GM23338 (cell line): Measurements from ENCODE around the gene REG3G.

Experiments
- EZH2phosphoT487 ChIP-seq: fragments of 200-600 bp; sonication (generic); IDR thresholded peaks from one replicate; pipeline ENCODE4 v1.8.1; 2018; ENCODE audit warnings: antibody characterized with exemption; ENCODE audit not compliant: unreplicated experiment
- TF ChIP-seq, protein P1 (sequence below), 2 experiments: fragments of 200-600 bp in 1 of 2; sonication (generic) in 1 of 2; conservative IDR thresholded peaks; 2 replicates each; pipeline versions ENCODE4 v1.5.1 to v1.6.1; 2016 to 2017; ENCODE audit warnings: antibody characterized with exemption in 2 of 2, low read depth in 2 of 2, mild to moderate bottlenecking in 2 of 2, moderate library complexity in 1 of 2
- TF ChIP-seq, protein P2 (sequence below): IDR thresholded peaks from one replicate; pipeline ENCODE4 v1.6.1; 2018; ENCODE audit warnings: antibody characterized with exemption; ENCODE audit not compliant: unreplicated experiment

DNA sequence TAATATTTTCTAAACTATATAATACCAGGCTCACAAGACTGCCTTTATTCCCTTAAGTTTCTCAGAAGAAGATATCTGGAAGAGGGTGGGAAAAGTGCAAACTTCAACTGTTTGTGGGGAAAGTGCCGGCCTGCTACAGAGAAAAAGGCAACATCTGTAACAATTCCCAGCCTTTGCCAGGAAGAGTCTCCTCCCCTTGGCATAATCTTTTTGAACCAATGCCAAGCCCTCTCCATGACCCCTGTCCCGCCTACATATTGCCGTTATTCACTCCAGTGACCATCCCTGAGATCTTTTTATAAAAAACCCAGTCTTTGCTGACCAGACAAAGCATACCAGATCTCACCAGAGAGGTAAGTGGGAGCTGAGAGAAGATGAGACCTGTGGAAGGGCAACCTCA lies at the start of gene REG3G:
- TF ChIP-seq EZH2phosphoT487 = no peak
- TF ChIP-seq, protein P1, sequence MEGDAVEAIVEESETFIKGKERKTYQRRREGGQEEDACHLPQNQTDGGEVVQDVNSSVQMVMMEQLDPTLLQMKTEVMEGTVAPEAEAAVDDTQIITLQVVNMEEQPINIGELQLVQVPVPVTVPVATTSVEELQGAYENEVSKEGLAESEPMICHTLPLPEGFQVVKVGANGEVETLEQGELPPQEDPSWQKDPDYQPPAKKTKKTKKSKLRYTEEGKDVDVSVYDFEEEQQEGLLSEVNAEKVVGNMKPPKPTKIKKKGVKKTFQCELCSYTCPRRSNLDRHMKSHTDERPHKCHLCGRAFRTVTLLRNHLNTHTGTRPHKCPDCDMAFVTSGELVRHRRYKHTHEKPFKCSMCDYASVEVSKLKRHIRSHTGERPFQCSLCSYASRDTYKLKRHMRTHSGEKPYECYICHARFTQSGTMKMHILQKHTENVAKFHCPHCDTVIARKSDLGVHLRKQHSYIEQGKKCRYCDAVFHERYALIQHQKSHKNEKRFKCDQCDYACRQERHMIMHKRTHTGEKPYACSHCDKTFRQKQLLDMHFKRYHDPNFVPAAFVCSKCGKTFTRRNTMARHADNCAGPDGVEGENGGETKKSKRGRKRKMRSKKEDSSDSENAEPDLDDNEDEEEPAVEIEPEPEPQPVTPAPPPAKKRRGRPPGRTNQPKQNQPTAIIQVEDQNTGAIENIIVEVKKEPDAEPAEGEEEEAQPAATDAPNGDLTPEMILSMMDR (conservative IDR thresholded peaks at IDR 0.05; ENCODE audit: low read depth in 2 of 2) = no peak
- TF ChIP-seq, protein P2, sequence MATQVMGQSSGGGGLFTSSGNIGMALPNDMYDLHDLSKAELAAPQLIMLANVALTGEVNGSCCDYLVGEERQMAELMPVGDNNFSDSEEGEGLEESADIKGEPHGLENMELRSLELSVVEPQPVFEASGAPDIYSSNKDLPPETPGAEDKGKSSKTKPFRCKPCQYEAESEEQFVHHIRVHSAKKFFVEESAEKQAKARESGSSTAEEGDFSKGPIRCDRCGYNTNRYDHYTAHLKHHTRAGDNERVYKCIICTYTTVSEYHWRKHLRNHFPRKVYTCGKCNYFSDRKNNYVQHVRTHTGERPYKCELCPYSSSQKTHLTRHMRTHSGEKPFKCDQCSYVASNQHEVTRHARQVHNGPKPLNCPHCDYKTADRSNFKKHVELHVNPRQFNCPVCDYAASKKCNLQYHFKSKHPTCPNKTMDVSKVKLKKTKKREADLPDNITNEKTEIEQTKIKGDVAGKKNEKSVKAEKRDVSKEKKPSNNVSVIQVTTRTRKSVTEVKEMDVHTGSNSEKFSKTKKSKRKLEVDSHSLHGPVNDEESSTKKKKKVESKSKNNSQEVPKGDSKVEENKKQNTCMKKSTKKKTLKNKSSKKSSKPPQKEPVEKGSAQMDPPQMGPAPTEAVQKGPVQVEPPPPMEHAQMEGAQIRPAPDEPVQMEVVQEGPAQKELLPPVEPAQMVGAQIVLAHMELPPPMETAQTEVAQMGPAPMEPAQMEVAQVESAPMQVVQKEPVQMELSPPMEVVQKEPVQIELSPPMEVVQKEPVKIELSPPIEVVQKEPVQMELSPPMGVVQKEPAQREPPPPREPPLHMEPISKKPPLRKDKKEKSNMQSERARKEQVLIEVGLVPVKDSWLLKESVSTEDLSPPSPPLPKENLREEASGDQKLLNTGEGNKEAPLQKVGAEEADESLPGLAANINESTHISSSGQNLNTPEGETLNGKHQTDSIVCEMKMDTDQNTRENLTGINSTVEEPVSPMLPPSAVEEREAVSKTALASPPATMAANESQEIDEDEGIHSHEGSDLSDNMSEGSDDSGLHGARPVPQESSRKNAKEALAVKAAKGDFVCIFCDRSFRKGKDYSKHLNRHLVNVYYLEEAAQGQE = no peak
